Middle frontal gyrus (tissue), 1 donor: ENCODE results near the gene RHOXF2.
A peak's percentile ranks its signal among the peaks of the same experiment; 100 is the strongest.
"Not testable (repeated sequence)": the region's sequence is repeated elsewhere in the genome, so short reads cannot be mapped to it uniquely, and the experiment has no call there.

ENCODE experiments used
- DNase-seq: peaks from one replicate; pipeline ENCODE4 v3.0.0-alpha.2; 2015; ENCODE audit warnings: low spot score; ENCODE audit errors: extremely low spot score

The RHOXF2 gene

GRCh38 chrX:120196626-120197283 lies 38.3 kb downstream of the RHOXF2 start:
- DNase-seq = not testable (repeated sequence)

DNA sequence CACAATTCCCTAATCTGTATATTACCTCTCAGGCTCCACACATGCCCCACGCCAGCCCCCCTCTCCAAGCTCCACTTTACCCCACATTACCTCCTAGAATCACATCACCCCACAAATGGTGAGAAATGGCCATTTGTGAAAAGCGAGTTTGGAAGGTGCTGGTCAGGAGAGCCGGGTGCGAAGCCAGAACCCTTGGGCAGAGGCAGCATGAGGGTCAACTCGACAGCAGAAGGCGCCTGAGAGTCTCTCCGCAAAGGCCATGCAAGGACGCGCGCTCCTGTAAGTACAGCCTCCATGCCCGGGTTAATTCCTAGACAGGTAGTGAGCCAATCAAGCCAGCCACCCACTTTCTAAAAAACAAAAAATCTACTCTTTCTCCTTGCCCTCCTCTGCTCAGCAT lies 42.4 kb downstream of the RHOXF2 start:
- no peak for DNase-seq

DNA sequence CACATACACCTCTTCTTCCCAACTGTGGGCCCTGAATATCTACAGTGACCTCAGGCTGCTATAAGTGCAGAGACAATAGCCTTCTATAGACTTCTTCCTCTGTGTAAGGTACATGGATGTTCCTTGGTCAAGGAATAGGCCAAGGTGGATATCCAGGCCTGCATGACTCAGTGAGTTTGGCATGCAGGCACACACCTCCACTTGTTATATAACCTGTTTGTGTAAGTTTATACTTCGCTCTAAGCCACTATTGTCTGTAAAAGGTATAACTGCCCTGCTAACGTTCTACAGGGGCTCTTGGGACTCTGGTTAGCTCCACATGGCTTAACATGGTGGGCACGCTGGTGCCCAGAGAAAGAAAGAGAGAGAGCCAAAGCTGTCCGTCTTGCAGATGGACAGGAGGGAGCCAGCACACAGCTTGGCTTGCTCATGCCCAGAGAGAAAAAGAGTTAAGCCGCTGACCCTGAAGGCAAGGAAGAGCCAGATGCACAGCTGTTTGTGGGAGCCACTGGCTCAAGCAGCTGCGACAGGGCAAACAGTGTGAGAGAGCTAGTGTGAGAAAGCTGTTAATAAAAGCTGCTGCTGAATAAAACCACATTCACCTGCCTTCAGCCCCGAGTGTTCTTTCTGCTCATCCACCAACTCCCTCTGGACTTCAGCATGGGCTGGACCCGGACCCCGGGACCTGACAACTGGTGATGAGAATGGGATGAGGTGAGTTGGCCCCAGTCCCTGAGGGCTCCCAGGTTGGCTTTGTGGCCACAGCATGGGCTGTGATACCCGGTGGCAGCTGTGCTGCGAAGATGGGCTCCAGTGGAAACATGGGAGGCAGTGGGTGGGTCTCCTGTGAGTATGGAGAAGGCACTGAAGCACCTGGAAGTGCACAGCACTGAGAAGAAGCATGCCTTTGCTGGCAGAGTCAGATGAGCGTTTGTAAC lies 47.7 kb downstream of the RHOXF2 start:
- no peak for DNase-seq

DNA sequence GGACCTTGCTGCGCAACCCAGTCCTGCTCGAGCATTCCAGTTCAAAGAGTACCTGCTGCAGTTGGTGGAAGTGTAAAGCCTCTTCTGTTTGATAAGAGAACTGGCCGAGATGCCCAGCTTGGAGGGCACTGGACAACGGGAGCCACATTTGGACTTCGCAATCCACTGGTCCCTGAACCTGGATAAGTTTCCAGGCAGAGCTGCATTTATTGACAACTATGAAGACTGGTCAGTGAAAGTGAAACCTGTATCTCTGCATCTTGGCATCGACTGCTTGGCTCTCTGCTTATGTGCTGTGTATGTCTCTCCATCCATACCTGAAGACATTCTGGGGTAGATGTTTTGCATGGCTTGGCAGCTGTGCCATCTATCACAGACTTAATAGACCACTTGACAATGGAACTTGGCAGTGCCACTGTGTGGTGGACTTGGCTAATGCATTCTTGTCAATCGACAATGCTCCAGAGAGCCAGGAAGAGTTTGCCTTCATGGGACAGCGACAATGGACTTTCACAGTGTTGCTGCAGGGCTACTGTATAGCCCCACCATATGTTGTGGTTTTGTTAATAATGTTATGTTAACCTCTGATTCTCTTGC lies 48.7 kb downstream of the RHOXF2 start:
- DNase-seq = no peak

DNA sequence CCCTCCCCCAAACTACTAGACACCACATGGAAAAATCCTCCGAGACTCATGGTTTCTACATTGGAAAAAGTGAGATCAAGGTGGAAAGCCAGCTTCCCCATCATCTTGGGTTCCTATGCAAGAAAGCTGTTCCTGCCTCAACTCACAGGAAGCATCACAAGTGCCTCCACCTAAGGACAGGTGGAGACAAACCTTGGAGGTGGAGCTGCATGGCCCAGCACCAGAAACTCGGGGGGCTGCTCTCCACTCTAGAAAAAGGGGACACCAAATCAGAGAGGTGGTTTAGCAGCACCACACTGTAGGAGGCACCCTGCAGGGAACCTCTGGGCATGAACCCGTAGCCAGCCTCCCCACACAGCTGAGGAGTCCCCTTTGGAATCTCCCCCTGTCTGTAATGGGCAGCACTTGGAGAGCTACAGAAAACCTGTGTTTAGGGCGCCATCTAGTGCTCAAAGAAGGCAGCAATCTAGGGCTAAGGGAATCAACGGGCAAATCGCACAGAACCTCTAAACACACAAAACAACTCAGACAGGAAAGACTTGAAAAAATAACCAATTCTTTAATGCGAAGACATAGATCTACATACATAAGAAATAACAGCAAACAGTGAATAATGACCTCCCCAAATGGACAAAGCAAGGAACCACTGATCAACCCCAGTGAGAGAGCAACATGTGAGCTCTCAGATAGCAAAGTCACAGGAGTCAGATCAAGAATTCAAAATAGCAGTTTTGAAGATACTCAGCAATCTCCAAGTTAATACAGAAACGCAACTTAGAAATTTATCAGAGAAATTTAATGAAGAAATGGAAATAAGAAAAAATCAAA lies 55.2 kb downstream of the RHOXF2 start:
- DNase-seq = peak; percentile 6
